IMR-90 (cell line): Measurements from ENCODE around the gene IPO13.

Source experiments
- CEBPB ChIP-seq: IDR thresholded peaks from 2 replicates; pipeline ENCODE4 v1.6.1; 2012; ENCODE audit warnings: low read depth, low read length, improper control_type of control experiment
- CHD1 ChIP-seq: IDR thresholded peaks from 2 replicates; pipeline ENCODE4 v1.6.1; 2012; ENCODE audit warnings: low read depth, low read length, improper control_type of control experiment
- MAFK ChIP-seq: IDR thresholded peaks from 2 replicates; pipeline ENCODE4 v1.6.1; 2012; ENCODE audit warnings: low read depth, low read length, improper control_type of control experiment
- MXI1 ChIP-seq: IDR thresholded peaks from 2 replicates; pipeline ENCODE4 v1.6.1; 2012; ENCODE audit warnings: low read depth, mild to moderate bottlenecking, low read length, moderate library complexity, borderline replicate concordance
- POLR2A ChIP-seq: IDR thresholded peaks from 2 replicates; pipeline ENCODE4 v1.6.1; 2012; ENCODE audit warnings: mild to moderate bottlenecking, low read depth, low read length
- RFX5 ChIP-seq: IDR thresholded peaks from 2 replicates; pipeline ENCODE4 v1.8.0; 2012; ENCODE audit warnings: low read depth, mild to moderate bottlenecking, low read length, moderate library complexity
- SMC3 ChIP-seq: fragments of 150-350 bp; IDR thresholded peaks from 2 replicates; pipeline ENCODE4 v1.6.1; 2016; ENCODE audit warnings: low read depth, mild to moderate bottlenecking, antibody characterized with exemption, low read length, moderate library complexity
- TF ChIP-seq, protein P1 (sequence below): conservative IDR thresholded peaks from 2 replicates; pipeline ENCODE4 v1.5.1; 2012; ENCODE audit warnings: mild to moderate bottlenecking, low read depth, low read length, improper control_type of control experiment
- TF ChIP-seq, protein P2 (sequence below): fragments of 150-350 bp; IDR thresholded peaks from 2 replicates; pipeline ENCODE4 v1.6.1; 2016; ENCODE audit warnings: low read depth, mild to moderate bottlenecking, low read length, moderate library complexity, borderline replicate concordance

DNA sequence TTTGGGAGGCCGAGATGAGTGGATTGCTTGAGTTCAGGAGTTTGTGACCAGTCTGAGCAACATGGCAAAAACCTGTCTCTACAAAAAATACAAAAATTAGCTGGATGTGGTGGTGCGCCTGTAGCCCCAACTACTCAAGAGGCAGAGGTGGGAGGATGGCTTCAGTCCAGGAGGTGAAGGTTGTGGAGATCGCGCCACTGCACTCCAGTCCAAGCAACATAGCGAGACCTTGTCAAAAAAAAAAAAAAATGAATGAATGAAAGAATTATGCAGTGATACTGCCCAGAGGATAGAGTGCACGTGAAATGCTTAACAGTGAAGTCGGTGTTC, 22.6 kb downstream of the IPO13 start:
- no peak for TF ChIP-seq POLR2A
- TF ChIP-seq, protein P1, sequence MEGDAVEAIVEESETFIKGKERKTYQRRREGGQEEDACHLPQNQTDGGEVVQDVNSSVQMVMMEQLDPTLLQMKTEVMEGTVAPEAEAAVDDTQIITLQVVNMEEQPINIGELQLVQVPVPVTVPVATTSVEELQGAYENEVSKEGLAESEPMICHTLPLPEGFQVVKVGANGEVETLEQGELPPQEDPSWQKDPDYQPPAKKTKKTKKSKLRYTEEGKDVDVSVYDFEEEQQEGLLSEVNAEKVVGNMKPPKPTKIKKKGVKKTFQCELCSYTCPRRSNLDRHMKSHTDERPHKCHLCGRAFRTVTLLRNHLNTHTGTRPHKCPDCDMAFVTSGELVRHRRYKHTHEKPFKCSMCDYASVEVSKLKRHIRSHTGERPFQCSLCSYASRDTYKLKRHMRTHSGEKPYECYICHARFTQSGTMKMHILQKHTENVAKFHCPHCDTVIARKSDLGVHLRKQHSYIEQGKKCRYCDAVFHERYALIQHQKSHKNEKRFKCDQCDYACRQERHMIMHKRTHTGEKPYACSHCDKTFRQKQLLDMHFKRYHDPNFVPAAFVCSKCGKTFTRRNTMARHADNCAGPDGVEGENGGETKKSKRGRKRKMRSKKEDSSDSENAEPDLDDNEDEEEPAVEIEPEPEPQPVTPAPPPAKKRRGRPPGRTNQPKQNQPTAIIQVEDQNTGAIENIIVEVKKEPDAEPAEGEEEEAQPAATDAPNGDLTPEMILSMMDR, result no peak
- TF ChIP-seq, protein P2, sequence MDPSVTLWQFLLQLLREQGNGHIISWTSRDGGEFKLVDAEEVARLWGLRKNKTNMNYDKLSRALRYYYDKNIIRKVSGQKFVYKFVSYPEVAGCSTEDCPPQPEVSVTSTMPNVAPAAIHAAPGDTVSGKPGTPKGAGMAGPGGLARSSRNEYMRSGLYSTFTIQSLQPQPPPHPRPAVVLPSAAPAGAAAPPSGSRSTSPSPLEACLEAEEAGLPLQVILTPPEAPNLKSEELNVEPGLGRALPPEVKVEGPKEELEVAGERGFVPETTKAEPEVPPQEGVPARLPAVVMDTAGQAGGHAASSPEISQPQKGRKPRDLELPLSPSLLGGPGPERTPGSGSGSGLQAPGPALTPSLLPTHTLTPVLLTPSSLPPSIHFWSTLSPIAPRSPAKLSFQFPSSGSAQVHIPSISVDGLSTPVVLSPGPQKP, result no peak
- no peak for TF ChIP-seq MXI1
- TF ChIP-seq CHD1, result no peak
- no peak for TF ChIP-seq CEBPB
- no peak for TF ChIP-seq SMC3
- TF ChIP-seq MAFK, result no peak
- TF ChIP-seq RFX5, result no peak
